Measurements from ENCODE around the gene COPS6.

Gene COPS6

GRCh38 chr7:100085515-100085914 is 3.3 kb upstream of the COPS6 start:
- H3K4me2 ChIP-seq (ENCODE audit: low read depth, low read length, poor library complexity, severe bottlenecking): no peak overlapping the region
- H3K36me3 ChIP-seq (ENCODE audit: low read length): no peaks in the 10 kb centered on the region
- peaks cover 18% of the 10 kb centered on the region for H3K79me2 ChIP-seq (ENCODE audit: insufficient read depth, low read length)
- H3K9me3 ChIP-seq (ENCODE audit: insufficient read depth, low read length): no peaks in the 10 kb centered on the region
- no peak overlapping the region for H3K27ac ChIP-seq (ENCODE audit: low read depth, low read length)
- no peak overlapping the region for H2AFZ ChIP-seq (ENCODE audit: low read depth, low read length, severe bottlenecking)
- no peaks in the 10 kb centered on the region; the same call in 1 of the 2 replicates for H3K27me3 ChIP-seq (ENCODE audit: low read length)
- TF ChIP-seq EZH2phosphoT487 (conservative IDR thresholded peaks at IDR 0.05; ENCODE audit: low read length) (no peak), CTCF (IDR thresholded peaks at IDR 0.05; ENCODE audit: insufficient read depth, low read length, poor library complexity, severe bottlenecking) (no peak)
- no peaks in the 10 kb centered on the region for H3K9me2 ChIP-seq (replicated peaks; ENCODE audit: insufficient read depth, low read length)
- H3K4me3 ChIP-seq (ENCODE audit: insufficient read depth, low read length, poor library complexity, severe bottlenecking): no peak overlapping the region
- peaks cover 28% of the 10 kb centered on the region for H3F3A ChIP-seq (ENCODE audit: insufficient read depth)
- no peak overlapping the region for H3K9ac ChIP-seq (ENCODE audit: low read length)
- no peaks in the 10 kb centered on the region for H4K20me1 ChIP-seq (ENCODE audit: low read depth, low read length)

GRCh38 chr7:100087055-100087750 is 1.6 kb upstream of the COPS6 start:
- Histone ChIP-seq H3K9me2 (replicated peaks; ENCODE audit: insufficient read depth, low read length) (no peaks in the 10 kb centered on the region), H3K79me2 (ENCODE audit: insufficient read depth, low read length) (peaks cover 8% of the 10 kb centered on the region; the same call in 1 of the 2 replicates), H3K27ac (ENCODE audit: low read depth, low read length) (no peak overlapping the region), H3K36me3 (ENCODE audit: low read length) (peaks cover 10% of the 10 kb centered on the region; the same call in 1 of the 2 replicates), H3F3A (ENCODE audit: insufficient read depth) (peaks cover 40% of the 10 kb centered on the region), H3K4me3 (ENCODE audit: insufficient read depth, low read length, poor library complexity, severe bottlenecking) (no peak overlapping the region), H3K9ac (ENCODE audit: low read length) (no peak overlapping the region), H3K9me3 (ENCODE audit: insufficient read depth, low read length) (no peaks in the 10 kb centered on the region), H3K4me2 (ENCODE audit: low read depth, low read length, poor library complexity, severe bottlenecking) (no peak overlapping the region), H4K20me1 (ENCODE audit: low read depth, low read length) (no peaks in the 10 kb centered on the region), H2AFZ (ENCODE audit: low read depth, low read length, severe bottlenecking) (no peak overlapping the region), H3K27me3 (ENCODE audit: low read length) (no peaks in the 10 kb centered on the region; the same call in 1 of the 2 replicates)
- TF ChIP-seq CTCF (IDR thresholded peaks at IDR 0.05; ENCODE audit: insufficient read depth, low read length, poor library complexity, severe bottlenecking) (no peak), EZH2phosphoT487 (conservative IDR thresholded peaks at IDR 0.05; ENCODE audit: low read length) (no peak)

- Histone ChIP-seq H3K27me3 (ENCODE audit: low read length) (no peaks in the 10 kb centered on the region; the same call in 1 of the 2 replicates), H3K4me3 (ENCODE audit: insufficient read depth, low read length, poor library complexity, severe bottlenecking) (peak overlapping the region; percentile 87), H3K79me2 (ENCODE audit: insufficient read depth, low read length) (peaks cover 8% of the 10 kb centered on the region; the same call in 1 of the 2 replicates), H3K36me3 (ENCODE audit: low read length) (peaks cover 18% of the 10 kb centered on the region; the same call in 1 of the 2 replicates), H3K27ac (ENCODE audit: low read depth, low read length) (peak overlapping the region; percentile 76), H3K9me3 (ENCODE audit: insufficient read depth, low read length) (no peaks in the 10 kb centered on the region), H2AFZ (ENCODE audit: low read depth, low read length, severe bottlenecking) (peak overlapping the region; percentile 78), H4K20me1 (ENCODE audit: low read depth, low read length) (no peaks in the 10 kb centered on the region), H3K9me2 (replicated peaks; ENCODE audit: insufficient read depth, low read length) (no peaks in the 10 kb centered on the region), H3K9ac (ENCODE audit: low read length) (peak overlapping the region; percentile 93), H3K4me2 (ENCODE audit: low read depth, low read length, poor library complexity, severe bottlenecking) (peak overlapping the region; percentile 71), H3F3A (ENCODE audit: insufficient read depth) (peaks cover 43% of the 10 kb centered on the region)
- no peak for TF ChIP-seq EZH2phosphoT487 (conservative IDR thresholded peaks at IDR 0.05; ENCODE audit: low read length)
- no peak for TF ChIP-seq CTCF (IDR thresholded peaks at IDR 0.05; ENCODE audit: insufficient read depth, low read length, poor library complexity, severe bottlenecking)
Observed at GRCh38 chr7:100088095-100088620, 611 bp upstream of the COPS6 start.

Measured in SU-DHL-6 (cell line).